ENCODE measurements around the gene SGTA.
A peak's percentile ranks its signal among the peaks of the same experiment; 100 is the strongest.

Gene SGTA

DNA sequence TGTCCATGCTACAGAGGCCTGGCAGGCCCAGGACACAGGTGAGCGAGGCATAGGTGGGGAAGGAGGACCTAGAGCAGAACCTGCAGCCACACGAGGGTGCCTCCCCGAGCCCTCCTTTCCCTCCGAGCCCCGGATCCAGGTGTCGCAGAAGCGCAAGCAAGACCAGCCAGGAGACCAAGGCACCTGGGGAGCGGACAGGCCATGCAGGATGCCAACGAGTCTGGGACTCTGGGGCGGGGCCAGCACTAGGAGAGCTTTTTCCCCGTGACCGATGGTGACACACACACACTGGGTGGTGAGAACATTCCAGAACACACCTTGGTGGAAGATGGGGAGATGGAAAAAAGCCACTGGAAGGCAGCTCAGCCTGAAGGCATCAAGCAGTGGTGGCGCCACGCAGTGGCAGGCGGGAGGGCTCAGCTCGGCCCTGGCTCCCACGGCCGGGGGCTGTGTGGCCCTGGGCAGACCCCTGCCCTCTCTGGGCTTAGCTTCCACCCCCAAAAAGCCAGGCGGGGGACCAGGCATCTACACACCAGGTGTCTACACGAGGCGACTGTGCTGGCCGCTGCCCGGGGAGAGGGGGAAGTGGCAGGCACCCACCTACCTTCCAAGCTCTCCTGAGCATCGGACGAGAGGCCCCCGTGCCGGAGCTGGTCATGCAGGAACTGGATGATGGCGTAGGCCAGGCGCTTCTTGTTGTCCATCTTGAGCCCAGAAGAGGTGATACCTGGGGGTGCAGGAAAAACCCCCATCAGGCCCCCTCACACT lies 14.5 kb downstream of the SGTA start:
- no peak for DNase-seq

DNA sequence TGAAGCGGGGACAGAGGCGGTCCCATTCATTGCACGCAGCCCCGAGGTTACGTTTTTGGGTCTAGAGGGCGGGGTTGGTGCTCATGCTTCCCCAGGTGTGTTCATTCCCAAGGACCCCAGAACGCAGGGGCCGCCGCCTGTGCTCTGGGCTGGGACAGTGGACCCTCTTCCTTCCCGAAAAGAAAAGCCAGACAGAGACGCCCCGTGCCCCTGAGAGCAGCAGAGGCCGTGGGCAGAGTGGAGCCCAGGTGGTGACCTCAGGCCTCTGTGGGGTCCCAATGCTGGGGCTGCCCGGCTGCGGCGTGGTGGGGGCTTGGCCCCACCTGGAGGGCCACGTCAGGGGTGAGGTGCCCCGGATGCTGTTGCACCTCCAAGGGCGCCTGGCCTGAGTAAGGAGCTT lies 15.4 kb downstream of the SGTA start:
- DNase-seq: no peak

DNA sequence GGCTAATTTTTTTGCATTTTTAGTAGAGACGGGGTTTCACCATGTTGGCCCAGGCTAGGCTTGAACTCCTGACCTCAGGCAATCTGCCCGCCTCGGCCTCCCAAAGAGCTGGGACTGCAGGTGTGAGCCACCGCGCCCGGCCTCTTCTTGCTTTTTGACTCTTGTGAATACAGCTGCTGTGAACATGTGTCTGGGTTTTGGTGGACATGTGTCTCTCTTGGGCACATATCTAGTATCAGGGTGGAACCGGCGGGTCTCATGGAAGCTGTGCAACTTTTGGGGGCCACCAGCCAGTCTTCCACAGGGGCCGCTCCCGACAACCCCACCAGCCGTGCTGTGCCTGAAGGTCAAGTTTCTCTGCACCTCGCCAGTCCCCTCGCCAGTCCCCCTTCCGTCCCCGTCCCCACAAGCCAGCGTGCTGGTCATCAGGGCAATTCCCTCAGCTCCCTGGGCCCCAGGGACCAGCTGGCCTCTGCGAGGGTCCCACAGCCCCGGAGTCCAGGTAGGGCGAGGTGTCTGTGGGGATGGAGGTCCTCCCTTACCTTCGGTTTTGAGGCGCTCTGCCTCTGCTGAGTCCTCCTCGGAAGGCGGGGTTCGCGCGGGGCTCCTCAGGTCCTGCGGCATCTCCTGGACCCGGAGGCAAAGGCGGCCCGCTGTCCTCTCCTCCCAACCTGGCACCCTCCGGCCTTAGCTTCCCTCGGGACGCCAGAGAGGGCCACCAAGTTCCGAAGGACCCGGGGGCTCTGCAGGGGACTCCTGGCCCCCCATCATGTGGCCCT lies 16.3 kb downstream of the SGTA start:
- DNase-seq: no peak

DNA sequence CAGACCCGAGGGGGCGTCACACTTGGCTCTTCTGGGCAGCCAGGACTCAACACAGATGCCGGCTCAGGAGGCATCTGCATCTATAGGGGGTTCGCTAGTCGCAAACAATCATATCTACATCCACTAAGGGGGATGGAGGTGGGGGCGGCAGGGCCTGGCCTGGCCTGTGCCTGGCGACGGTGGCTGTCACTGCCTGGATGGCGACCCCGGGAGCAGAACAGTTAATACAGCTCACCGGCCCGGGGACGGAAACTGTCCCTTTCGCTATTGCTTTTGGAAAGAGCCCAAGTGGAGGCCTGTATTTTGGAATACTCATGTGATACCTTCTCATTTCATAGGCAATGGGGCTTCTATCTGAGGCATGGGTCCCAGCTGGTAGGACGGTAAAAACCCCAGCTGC lies 17.7 kb downstream of the SGTA start:
- DNase-seq: no peak

DNA sequence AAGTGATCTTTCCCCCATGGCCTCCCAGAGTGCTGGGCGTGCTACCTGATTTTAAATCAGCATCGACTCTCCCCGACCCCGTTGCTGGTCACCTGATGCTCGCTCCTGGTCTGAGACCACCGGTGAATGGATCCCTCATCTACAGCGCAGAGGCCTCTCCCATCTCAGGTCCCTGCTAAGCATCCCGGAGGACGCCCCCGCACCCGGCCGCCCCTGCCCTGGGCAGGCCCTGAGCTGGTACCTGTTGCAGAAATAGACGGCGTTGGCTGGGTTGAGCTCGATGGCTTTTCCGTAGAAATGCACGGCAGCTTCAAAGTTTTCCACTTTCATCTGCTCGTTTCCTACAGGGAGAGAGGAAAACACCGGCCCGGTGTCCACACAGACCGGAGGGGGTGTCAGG lies 18.1 kb downstream of the SGTA start:
- DNase-seq: no peak

DNA sequence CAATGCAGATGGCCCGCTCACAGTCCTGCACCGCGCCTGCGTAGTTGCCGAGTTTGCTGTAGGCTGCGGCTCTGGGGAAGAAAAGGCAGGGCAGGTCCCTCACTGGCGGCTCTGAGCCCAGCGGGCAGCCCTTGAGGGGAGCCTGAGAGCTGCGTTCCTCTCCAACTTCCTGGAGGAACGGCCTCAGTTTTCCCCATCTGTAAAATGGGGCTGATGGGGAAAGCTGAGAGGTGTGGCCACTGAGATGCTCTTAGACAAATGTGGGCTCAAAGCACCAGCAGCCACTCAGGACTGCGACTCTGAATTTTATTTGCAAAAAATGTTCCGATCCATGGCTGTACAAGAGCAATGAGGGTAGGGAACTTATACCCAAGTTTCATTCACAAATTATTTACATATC lies 19.4 kb downstream of the SGTA start:
- DNase-seq: no peak

DNA sequence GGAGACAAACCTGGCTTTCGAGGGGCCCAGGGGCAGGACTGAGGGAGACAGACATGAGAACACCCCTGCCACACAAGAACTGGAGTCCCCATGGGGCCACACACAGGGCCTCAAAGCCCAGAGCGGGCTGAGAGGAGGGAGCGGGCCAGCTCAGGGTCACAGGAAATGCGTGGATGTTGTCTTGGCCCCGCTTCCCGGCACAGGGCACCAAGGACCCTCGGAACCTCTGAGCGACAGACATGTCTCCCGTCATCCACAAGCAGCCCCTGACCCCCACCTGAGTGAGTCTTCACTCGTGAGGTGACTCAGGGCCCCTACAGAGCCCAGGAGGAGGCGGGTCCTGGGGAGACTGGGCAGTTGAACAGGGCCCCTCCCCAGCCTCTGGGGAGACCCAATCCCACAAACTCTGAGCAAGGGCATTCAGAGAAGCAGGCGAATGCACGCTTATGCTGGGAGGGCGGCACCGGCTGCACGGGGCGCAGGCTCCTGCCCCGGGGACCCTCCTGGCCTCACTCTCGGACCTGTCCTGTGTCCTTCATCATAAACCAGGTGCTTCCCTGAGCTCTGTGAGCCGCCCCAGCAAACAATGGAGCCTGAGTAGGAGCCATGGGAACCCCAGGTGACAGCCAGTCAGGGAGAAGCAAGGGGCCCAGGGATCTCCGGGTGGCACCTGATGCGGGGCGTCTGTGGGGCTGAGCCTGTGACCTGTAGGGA lies 20.1 kb downstream of the SGTA start:
- no peak for DNase-seq

DNA sequence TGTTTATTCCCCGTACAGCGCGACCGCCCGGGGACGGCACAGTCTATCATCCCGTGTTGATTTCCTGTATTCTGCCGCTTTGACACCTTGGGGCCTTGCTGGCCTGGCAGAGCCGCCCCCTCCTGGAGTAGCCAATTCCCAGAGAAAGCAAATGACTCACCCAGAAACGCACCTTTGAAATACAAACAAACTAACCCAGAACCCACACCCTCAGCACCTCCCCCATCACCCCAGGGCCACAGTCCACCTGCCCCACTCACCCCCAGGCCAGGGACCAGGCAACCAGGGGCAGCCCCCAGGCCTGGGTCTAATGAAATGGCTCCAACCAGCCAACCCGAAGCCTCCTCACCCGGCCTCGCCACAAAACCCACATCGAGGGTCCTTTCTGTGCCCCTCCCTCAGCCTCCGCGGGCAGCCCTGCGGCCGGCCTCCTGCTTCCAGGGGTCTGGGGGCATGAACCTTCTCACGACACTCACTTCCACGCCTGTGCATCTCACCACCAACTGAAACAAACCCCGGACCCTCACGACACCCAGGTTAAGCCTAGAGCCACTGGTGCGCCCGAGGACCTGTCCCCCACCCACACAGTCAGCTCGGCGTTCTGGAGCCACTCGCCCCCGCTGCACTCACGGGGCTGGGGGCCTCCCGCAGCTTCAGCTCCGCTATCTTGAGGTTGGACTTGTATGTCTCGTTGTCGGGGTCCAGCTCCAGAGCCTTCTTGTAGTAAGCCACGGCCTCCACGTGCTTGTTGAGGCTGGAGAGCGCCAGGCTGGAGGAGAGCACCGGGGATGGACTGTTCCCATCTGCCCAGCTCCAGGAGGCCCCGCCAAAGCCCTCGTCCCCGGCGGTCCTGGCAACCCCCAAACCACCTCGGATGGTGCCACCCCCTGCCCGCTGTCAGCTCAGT lies 20.9 kb downstream of the SGTA start:
- no peak for DNase-seq

DNA sequence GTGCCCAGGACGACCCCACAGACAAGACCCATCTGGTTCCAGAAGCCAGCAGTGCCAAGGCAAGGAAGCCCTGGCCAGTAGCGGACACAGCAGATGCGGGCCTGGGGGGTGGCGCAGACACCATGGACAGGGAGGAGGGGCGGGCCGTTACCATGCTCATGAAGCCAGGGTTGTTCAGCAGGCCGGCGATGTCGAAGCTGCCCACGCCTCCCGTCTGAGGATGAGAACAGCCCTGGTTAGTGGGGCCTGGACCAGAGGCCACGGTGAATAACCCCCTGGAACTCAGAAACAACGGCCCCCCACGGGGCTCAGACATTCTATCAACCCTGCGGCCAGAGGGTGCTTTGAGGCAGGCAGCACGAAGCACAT lies 21.8 kb downstream of the SGTA start:
- DNase-seq: no peak

DNA sequence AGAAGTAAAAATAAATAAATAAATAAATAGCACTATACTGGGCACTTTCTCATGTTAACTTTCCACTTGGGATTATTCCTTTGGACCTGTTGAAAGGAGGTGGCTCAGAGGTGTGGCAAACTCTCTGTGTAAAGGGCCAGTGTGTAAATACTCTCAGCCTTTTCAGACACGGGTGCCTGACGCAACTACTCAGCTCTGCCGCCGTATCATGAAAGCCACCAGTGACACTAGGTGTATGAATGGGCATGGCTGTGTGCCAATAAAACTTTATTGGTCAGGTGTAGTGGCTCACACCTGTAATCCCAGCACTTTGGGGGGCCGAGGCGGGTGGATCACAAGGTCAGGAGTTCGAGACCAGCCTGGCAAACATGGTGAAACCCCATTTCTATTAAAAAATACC lies 23.1 kb downstream of the SGTA start:
- DNase-seq: no peak

DNA sequence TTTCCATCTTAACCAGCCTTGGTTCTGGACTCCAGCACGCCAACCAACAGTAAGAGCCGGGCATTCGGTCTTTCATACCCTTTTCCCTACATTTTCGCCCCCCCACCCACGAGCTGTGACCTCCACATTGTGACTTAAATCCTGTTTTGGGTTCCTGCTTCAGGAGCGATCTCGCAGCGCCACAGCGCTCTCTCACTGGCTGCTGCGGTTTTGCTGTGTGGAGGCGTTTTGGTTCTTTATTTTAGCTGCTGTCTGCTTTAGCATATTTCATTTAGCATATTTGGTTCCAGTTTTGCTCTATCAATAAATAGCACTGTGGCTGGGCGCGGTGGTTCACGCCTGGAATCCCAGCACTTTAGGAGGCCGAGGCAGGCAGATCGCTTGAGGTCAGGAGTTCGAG lies 23.7 kb downstream of the SGTA start:
- DNase-seq: peak; percentile 74

DNA sequence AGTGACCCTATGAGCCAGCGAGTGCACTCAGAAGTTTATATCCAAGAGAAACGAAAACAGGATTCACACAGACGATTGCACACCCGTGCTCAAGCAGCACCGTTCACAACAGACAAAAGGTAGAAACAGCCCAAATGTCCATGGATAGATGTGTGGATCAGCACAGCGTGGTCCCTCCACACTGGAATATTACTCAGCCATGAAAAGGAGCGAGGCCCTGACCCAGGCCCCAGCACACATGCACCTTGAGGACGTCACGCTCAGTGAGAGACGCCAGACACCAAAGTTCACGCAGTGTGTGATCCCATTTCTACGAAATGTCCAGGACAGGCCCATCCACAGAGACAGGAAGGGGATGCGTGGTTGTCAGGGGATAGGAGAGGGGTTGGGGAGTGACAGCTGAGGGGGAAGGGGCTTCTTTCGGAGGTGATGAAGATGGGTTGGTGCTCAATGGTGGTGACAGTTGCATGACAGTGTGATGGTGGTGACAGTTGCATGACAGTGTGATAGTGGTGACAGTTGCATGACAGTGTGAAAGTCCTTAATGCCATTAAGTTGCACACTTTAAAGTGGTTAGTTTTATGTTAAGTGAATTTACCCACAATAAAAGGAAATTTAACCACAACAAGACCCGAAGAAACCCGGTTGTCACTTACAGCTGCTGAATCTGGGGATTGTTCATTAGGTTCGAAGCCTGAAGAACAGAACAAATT lies 24.3 kb downstream of the SGTA start:
- no peak for DNase-seq

DNA sequence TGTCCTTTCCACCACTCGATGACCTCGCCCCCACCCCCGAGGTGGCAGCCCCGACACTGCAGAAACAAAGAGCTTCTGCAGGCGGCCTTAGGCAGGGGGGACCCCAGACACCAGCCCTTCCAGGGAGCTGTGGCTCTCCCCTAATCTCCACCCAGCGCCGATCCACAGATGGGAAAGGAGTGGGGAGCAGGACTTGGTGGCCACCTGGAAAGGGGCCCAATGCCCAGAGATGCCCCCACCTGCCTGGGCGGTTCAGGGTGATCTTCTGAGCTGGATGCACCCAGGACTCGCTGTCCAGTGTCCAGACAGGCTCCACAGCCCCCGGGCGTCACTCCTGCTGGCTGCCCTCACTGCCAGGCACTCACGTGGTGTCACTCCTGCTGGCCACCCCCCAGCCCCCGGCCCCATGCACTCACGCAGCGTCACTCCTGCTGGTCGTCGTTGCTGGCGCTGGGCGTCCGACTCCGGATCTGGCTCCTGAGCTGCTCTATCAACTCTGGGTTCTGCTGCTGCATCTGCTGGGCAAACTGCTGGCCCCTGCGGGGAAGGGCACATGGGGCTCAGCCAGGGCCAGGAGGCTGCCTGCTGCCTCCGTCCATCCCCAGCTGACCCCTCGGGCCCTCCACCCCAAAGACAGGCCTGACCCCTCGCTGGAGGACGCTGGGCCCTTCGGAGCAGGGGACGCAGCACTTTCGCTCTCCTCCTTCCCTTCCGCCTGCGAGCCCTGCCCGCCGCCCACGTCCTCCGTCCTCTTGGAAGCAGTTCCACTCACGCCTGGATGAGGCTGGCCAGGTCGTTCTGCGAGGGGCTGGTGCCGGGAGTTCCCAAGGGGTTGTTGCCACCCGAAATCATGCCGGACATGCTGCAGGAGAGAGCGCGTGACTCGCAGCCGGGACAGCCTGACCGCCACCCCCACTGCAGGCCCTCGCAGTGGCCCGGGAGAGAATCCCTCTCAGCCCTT lies 25.9 kb downstream of the SGTA start:
- DNase-seq: no peak

DNA sequence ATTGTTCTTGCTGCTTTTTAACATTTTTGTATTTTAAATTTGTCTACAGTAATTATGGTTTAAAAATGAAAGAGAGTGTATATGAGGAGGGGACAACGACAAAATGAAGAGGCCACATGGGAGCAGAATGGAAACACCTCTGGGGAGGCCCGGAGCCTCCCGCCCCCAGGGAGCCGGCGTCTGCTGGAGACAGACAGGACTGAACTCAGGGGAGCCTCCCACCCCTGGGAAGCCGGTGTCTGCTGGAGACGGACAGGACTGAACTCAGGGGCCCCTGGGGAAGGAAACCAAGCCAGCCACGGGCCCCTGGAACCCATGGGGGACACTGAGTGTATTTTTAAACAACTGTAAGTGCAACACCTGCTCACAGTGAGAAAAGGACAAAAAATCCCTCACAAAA lies 26.6 kb downstream of the SGTA start:
- no peak for DNase-seq

DNA sequence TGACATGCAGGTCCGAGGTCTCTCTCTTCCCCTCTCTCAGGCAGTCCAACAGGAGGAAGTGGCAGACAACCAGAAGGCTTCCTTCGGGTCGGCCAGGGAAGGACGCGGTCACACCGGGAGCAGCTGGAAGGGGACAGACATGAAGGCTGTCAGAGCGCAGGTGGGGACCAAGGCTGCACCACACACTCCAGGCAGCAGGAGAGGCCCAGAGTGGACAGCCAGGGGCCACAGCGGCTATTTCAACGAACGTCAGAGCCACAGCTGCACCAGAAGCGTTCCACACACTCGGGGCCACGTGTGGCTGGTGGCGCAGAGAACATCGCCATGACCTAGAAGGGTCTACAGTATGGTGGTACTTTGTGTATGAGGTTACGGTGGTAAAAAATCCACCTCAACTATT lies 27.3 kb downstream of the SGTA start:
- no peak for DNase-seq

DNA sequence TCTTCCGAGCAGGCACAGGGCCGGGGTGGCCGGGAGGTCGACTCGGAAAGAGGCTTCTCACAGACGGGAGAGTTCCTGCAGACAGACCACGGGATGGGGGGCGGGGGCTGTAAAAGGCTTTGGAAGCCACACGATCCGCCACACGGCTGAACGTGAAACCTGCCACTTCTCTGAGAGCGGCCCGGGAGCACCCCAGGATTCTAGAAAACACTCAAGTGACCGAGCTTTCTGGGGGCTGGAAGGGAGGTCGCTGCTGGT lies 27.7 kb downstream of the SGTA start:
- DNase-seq: no peak

DNA sequence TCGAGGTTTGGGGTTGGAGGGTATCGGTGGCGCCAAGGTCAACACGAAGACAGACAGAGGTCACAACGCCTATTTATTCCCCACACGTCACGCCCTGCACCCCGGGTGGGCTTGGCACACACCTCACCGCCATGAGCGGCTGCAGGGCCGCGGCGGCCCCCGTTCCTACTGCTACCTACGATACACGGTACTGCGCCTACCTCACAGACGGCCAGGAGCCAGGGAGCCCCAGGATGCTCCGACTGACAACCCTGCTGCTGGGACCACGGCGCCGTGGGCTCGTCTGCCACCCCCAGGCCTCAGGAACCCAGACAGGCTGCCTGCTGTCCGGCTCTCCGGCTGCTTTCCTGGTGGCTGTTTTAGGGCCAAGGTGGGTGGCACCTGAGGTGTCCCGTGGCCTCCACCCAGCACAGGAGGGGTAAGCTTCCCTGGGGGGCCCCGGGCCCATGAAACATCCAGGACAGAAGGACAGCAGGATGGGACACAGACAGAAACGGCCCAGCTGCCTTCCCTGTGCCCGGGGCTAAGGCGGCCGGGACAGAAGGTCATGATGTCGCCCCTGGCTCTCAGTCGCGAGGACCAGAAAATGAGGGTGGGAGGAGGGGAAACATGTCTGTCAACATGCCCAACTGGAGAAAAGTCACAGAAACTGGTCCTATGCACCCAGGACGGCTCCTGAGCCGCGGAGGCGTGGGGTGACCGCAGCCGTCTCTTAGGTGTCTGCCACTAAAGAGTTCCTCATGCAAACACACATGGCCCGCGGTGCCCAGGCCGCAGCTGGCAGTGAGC lies 28.2 kb downstream of the SGTA start:
- no peak for DNase-seq

DNA sequence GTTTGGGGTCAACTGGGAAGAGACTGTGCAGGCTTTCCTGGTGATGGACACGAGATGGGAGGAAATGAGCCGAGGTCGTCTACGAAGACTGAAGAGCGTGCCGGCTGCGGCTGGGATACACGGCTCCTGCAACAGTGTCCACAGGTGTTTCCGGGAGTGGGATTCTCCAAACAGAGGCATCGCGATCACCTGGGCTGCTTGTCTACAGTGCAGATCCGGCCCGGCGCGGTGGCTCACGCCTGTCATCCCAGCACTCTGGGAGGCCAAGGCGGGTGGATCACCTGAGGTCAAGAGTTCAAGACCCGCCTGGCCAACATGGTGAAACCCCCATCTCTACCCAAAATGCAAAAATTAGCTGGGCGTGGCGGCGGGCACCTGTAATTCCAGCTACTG lies 31.6 kb downstream of the SGTA start:
- no peak for DNase-seq

DNA sequence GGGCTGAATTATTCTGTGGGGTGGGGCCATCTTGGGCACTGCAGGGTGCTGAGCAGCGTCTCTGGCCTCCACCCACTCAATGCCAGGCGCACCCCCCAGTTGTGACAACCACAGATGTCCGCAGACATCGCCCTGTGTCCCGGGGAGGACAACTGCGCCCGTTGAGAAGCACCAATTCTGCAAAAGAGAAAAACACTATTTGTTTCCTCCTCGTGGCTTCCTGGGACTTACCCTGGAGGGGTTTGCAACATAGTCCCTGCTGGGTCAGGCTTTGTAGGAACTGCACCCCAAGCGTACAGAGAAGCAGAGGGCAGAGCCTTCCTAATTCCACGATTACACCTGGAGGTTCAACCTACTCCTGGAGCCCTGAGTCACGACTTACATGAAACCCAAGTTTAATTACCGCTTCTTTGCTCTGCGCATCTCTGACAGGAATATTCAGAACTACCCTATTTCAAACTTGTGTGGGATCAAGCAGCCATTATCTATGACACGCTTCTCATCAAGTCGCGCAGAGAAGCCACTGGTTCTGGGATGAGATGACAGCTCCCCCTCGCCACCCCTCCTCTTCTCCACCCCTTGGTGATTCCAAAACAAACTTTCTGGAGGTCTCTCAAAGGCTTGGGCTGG lies 32.1 kb downstream of the SGTA start:
- peak; percentile 33 for DNase-seq

DNA sequence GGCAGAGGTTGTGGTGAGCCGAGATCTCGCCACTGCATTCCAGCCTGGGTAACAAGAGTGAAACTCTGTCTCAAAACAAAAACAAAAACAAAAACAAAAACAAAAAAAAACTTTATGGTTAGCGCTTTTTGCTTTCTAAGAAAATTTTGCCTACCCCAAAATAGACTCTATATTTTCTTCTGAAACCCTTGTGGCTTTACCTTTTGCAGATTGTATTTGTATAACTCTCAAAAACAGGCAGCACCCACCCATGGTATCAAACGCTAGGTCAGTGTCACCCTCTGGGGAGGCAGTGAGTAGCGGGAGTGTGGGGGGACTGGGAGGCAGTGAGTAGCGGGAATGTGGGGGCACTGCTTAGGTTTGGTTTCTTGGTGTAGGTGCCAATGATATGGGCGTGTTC lies 35.7 kb downstream of the SGTA start:
- no peak for DNase-seq
